Measurements from ENCODE around the gene YTHDC1. TPM values are rescaled to one million over a fixed set of nuclear protein-coding genes. Genes with fewer than 3 reads are reported as not detected.

The YTHDC1 gene
- total and polyA plus RNA-seq, 2 of the 8 experiments (the other 6 are each of a cell fraction or from before 2014, with no cell fraction given), result 25.7 to 89.5 TPM

- WGBS, 2 experiments (ENCODE audit: extremely low coverage in 1 of 2, insufficient coverage in 1 of 2, insufficient read length in 1 of 2, insufficient replicate concordance in 2 of 2, low coverage in 1 of 2, low lambda C conversion rate in 2 of 2, missing lambda C conversion rate in 1 of 2), result 80% methylated on average over 2 of the region's 2 CpGs; no CpG with 5 or more reads in 1 of the 2 experiments
- Histone ChIP-seq H3K36me3 (ENCODE audit: control insufficient read depth in 2 of 4, insufficient read depth in 4 of 4, low read length in 3 of 4) (peaks cover 0 to 3% (median 0%) of the 10 kb centered on the region in 4 experiments; a peak in 1 of 8 replicates), H3K18ac (ENCODE audit: extremely low read depth, low read length) (no peak overlapping the region), H3K27me3 (replicated peaks in 1 of 4; ENCODE audit: control insufficient read depth in 3 of 4, extremely low read depth in 1 of 4, insufficient read depth in 3 of 4, low read length in 3 of 4) (no peaks in the 10 kb centered on the region), H3K4ac (replicated peaks; ENCODE audit: insufficient read length, low read depth, low read length) (no peak overlapping the region), H2BK12ac (ENCODE audit: low read depth, low read length) (no peak overlapping the region), H3K56ac (replicated peaks; ENCODE audit: insufficient read length, low read depth, low read length) (no peak overlapping the region), H2BK20ac (ENCODE audit: low read length) (no peak overlapping the region), H3K27ac (ENCODE audit: low read depth, low read length) (no peak overlapping the region), H2AFZ (ENCODE audit: low read length) (no peak overlapping the region), H4K20me1 (replicated peaks in 1 of 2; ENCODE audit: control insufficient read depth in 1 of 2, insufficient read depth in 2 of 2, low read length in 2 of 2) (peaks cover 20% of the 10 kb centered on the region in 2 experiments), H3K23ac (ENCODE audit: insufficient read length) (no peak overlapping the region), H3K4me2 (ENCODE audit: insufficient read depth in 1 of 2, low read depth in 2 of 2, low read length in 2 of 2) (peak overlapping the region in 1 of 2 experiments; percentile 18; a peak in 1 of 4 replicates), H3K9ac (replicated peaks in 1 of 4; ENCODE audit: extremely low read depth in 1 of 4, low read depth in 3 of 4, low read length in 3 of 4) (no peak overlapping the region), H2BK15ac (ENCODE audit: low read length) (no peak overlapping the region), H3K79me2 (ENCODE audit: control insufficient read depth in 1 of 2, insufficient read depth in 2 of 2, low read length in 2 of 2) (peaks cover 64 to 100% of the 10 kb centered on the region in 2 experiments), H3K79me1 (ENCODE audit: low read depth, low read length) (peaks cover 2% of the 10 kb centered on the region; the same call in 1 of the 2 replicates), H3K9me3 (ENCODE audit: insufficient read depth in 2 of 2, low read depth in 1 of 2, low read length in 1 of 2) (no peaks in the 10 kb centered on the region), H2BK120ac (replicated peaks; ENCODE audit: low read depth, low read length) (no peak overlapping the region), H3K23me2 (ENCODE audit: low read depth, low read length) (0 out of 2 replicates have a peak, but pooled peaks cover 2% of the 10 kb centered on the region), H4K8ac (ENCODE audit: extremely low read depth, insufficient read depth, low read length) (no peak overlapping the region), H3K4me1 (replicated peaks in 1 of 4; ENCODE audit: control insufficient read depth in 3 of 4, insufficient read depth in 4 of 4, low read length in 3 of 4) (peaks cover 2 to 17% (median 8%) of the 10 kb centered on the region in 4 experiments; a peak in 5 of 7 replicates), H4K5ac (ENCODE audit: insufficient read length, low read depth, low read length) (no peak overlapping the region), H2AK5ac (ENCODE audit: low read depth, low read length) (no peak overlapping the region), H2BK5ac (ENCODE audit: low read depth, low read length) (no peak overlapping the region), H3K14ac (ENCODE audit: insufficient read length) (no peak overlapping the region), H4K91ac (replicated peaks; ENCODE audit: insufficient read length, low read length) (no peak overlapping the region), H3K4me3 (ENCODE audit: extremely low read depth in 1 of 4, insufficient read depth in 2 of 4, low read depth in 3 of 4, low read length in 4 of 4) (no peak overlapping the region)
- TF ChIP-seq NANOG (IDR thresholded peaks at IDR 0.05; ENCODE audit: insufficient read depth, low read depth, low read length, poor library complexity, severe bottlenecking) (no peak), EGR1 (IDR thresholded peaks at IDR 0.05; ENCODE audit: borderline replicate concordance, low read depth, low read length) (no peak)
- ChIA-PET CTCF (ENCODE audit: partially characterized antibody) (interaction anchor here (1.0 to 4.2 kb wide), 4 partner anchors 10 to 154 kb away, joined by 3 to 21 read pairs (median 3); no protein-coding TSS in a partner anchor), POLR2A (ENCODE audit: partially characterized antibody) (interaction anchor here (0.6 to 2.1 kb wide), 8 partner anchors 11 to 63 kb away, joined by 3 to 8 read pairs (median 4); no protein-coding TSS in a partner anchor)
- no peak for DNase-seq (ENCODE audit: low read depth in 1 of 2, low spot score in 2 of 2)
- no peak for FAIRE-seq
Measured at GRCh38 chr4:68344049-68344448, 5.8 kb downstream of the YTHDC1 start.

Data from H1 (cell line).